GM19238 (cell line): ENCODE results near the gene WNT7B.
"Not testable (repeated sequence)": the region's sequence is repeated elsewhere in the genome, so short reads cannot be mapped to it uniquely, and the experiment has no call there.

Source experiments
- DNase-seq: peaks from one replicate; pipeline ENCODE4 v3.0.0; 2011; ENCODE audit warnings: low spot score; ENCODE audit not compliant: insufficient read length

WNT7B gene

GRCh38 chr22:46008836-46009596 lies 32.1 kb upstream of the WNT7B start:
- no peak for DNase-seq

GRCh38 chr22:46008291-46008690 lies 31.3 kb upstream of the WNT7B start:
- DNase-seq = no peak

GRCh38 chr22:46007848-46008261 lies 30.9 kb upstream of the WNT7B start:
- no peak for DNase-seq

GRCh38 chr22:46007003-46007847 lies 30.3 kb upstream of the WNT7B start:
- no peak for DNase-seq

- peak; percentile 93 for DNase-seq
Measured at GRCh38 chr22:46006379-46007002, 29.5 kb upstream of the WNT7B start.

GRCh38 chr22:46005116-46005705 lies 28.2 kb upstream of the WNT7B start:
- DNase-seq = not testable (repeated sequence)

GRCh38 chr22:46004105-46004866 lies 27.3 kb upstream of the WNT7B start:
- no peak for DNase-seq

GRCh38 chr22:46003271-46004091 lies 26.5 kb upstream of the WNT7B start:
- DNase-seq = no peak

- DNase-seq = no peak
Measured at GRCh38 chr22:46002757-46003270, 25.9 kb upstream of the WNT7B start.

- no peak for DNase-seq
Measured at GRCh38 chr22:46001426-46002106, 24.6 kb upstream of the WNT7B start.

GRCh38 chr22:46001046-46001425 lies 24.1 kb upstream of the WNT7B start:
- no peak for DNase-seq

- DNase-seq = no peak
Measured at GRCh38 chr22:46000081-46001027, 23.4 kb upstream of the WNT7B start.

GRCh38 chr22:45999379-45999971 lies 22.5 kb upstream of the WNT7B start:
- DNase-seq = no peak

- no peak for DNase-seq
Measured at GRCh38 chr22:45998638-45999378, 21.8 kb upstream of the WNT7B start.

- no peak for DNase-seq
Measured at GRCh38 chr22:45997777-45998637, 21.0 kb upstream of the WNT7B start.
